Measurements from ENCODE around the gene STRIP2.

DNA sequence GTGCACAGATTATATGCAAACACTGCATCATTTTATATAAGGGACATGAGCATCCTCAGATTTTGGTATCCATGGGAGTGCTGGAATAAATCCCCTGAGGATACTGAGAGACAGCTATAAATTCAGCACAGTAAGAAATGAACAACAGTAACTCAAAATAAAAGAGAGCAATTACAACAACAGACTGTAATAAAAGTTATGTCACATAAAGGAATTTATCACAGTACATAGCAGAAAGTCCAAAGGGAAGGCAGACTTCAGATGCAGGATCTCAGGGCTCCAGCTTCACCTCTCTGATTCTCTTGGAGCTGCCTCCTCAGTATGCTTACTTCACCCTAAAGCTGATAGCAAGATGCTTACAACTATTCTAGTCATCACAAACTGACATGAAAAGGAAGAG lies 43.9 kb upstream of the STRIP2 start:
- TF ChIP-seq, protein P1, sequence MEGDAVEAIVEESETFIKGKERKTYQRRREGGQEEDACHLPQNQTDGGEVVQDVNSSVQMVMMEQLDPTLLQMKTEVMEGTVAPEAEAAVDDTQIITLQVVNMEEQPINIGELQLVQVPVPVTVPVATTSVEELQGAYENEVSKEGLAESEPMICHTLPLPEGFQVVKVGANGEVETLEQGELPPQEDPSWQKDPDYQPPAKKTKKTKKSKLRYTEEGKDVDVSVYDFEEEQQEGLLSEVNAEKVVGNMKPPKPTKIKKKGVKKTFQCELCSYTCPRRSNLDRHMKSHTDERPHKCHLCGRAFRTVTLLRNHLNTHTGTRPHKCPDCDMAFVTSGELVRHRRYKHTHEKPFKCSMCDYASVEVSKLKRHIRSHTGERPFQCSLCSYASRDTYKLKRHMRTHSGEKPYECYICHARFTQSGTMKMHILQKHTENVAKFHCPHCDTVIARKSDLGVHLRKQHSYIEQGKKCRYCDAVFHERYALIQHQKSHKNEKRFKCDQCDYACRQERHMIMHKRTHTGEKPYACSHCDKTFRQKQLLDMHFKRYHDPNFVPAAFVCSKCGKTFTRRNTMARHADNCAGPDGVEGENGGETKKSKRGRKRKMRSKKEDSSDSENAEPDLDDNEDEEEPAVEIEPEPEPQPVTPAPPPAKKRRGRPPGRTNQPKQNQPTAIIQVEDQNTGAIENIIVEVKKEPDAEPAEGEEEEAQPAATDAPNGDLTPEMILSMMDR (CRISPR knock-in tag; IDR thresholded peaks at IDR 0.05): no peak
- TF ChIP-seq RNF2 (conservative IDR thresholded peaks at IDR 0.05; ENCODE audit: low read depth) (no peak), POLR2A (IDR thresholded peaks at IDR 0.05; ENCODE audit: insufficient read depth in 1 of 2, low read depth in 2 of 2, low read length in 2 of 2) (no peak), NR3C1 (CRISPR knock-in tag; IDR thresholded peaks at IDR 0.05) (no peak), EZH2 (conservative IDR thresholded peaks at IDR 0.05; ENCODE audit: low read depth, low read length) (no peak), TMF1 (CRISPR knock-in tag; IDR thresholded peaks at IDR 0.05; ENCODE audit: low read depth) (no peak)
- TF ChIP-seq, protein P2, sequence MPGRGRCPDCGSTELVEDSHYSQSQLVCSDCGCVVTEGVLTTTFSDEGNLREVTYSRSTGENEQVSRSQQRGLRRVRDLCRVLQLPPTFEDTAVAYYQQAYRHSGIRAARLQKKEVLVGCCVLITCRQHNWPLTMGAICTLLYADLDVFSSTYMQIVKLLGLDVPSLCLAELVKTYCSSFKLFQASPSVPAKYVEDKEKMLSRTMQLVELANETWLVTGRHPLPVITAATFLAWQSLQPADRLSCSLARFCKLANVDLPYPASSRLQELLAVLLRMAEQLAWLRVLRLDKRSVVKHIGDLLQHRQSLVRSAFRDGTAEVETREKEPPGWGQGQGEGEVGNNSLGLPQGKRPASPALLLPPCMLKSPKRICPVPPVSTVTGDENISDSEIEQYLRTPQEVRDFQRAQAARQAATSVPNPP (CRISPR knock-in tag; IDR thresholded peaks at IDR 0.05): no peak
